Measurements from ENCODE around the gene NAXE.
"Not testable (repeated sequence)": the region's sequence is repeated elsewhere in the genome, so short reads cannot be mapped to it uniquely, and the experiment has no call there.

The NAXE gene

GRCh38 chr1:156593661-156593989, 2.0 kb downstream of the NAXE start:
- no peak for DNase-seq (ENCODE audit: low read depth in 3 of 3)

GRCh38 chr1:156594190-156594589, 2.6 kb downstream of the NAXE start:
- no peak for DNase-seq (ENCODE audit: low read depth in 3 of 3)

- no peak for DNase-seq (ENCODE audit: low read depth in 3 of 3)
Measured at GRCh38 chr1:156595016-156595415, 3.4 kb downstream of the NAXE start.

- no peak for DNase-seq (ENCODE audit: low read depth in 3 of 3)
Measured at GRCh38 chr1:156596426-156596825, 4.8 kb downstream of the NAXE start.

- no peak for DNase-seq (ENCODE audit: low read depth in 3 of 3)
Measured at GRCh38 chr1:156598125-156598524, 6.5 kb downstream of the NAXE start.

GRCh38 chr1:156598731-156599432, 7.3 kb downstream of the NAXE start:
- DNase-seq (ENCODE audit: low read depth in 3 of 3) = no peak

GRCh38 chr1:156599811-156600210, 8.2 kb downstream of the NAXE start:
- no peak for DNase-seq (ENCODE audit: low read depth in 3 of 3)

GRCh38 chr1:156600733-156601121, 9.2 kb downstream of the NAXE start:
- DNase-seq (ENCODE audit: low read depth in 3 of 3) = no peak

GRCh38 chr1:156601122-156601830, 9.7 kb downstream of the NAXE start, which contains the start of gene GPATCH4:
GPATCH4 (minus strand) TSS chr1:156601479.
- peak; percentile 47 to 71 (median 58) for DNase-seq (ENCODE audit: low read depth in 3 of 3)

GRCh38 chr1:156601892-156602291, 10.3 kb downstream of the NAXE start:
- no peak for DNase-seq (ENCODE audit: low read depth in 3 of 3)

- no peak for DNase-seq (ENCODE audit: low read depth in 3 of 3)
Measured at GRCh38 chr1:156602557-156602993, 11.0 kb downstream of the NAXE start.

- not testable (repeated sequence) for DNase-seq (ENCODE audit: low read depth in 3 of 3)
Measured at GRCh38 chr1:156607344-156607743, 15.8 kb downstream of the NAXE start.

- peak in 1 of 3 experiments; percentile 41 for DNase-seq (ENCODE audit: low read depth in 3 of 3)
Measured at GRCh38 chr1:156608036-156608674, 16.6 kb downstream of the NAXE start.

GRCh38 chr1:156608981-156609380, 17.4 kb downstream of the NAXE start:
- peak in 1 of 3 experiments; percentile 45 for DNase-seq (ENCODE audit: low read depth in 3 of 3)

- not testable (repeated sequence) for DNase-seq (ENCODE audit: low read depth in 3 of 3)
Measured at GRCh38 chr1:156610072-156610471, 18.5 kb downstream of the NAXE start.

- DNase-seq (ENCODE audit: low read depth in 3 of 3) = no peak
Measured at GRCh38 chr1:156612666-156613065, 21.1 kb downstream of the NAXE start.

- DNase-seq (ENCODE audit: low read depth in 3 of 3) = no peak
Measured at GRCh38 chr1:156615946-156616345, 24.4 kb downstream of the NAXE start.

- DNase-seq (ENCODE audit: low read depth in 3 of 3) = no peak
Measured at GRCh38 chr1:156616463-156616862, 24.9 kb downstream of the NAXE start.

- DNase-seq (ENCODE audit: low read depth in 3 of 3) = no peak
Measured at GRCh38 chr1:156618853-156619581, 27.4 kb downstream of the NAXE start, which contains the start of gene HAPLN2. HAPLN2 (plus strand) TSS chr1:156619415; CDS start chr1:156623491, 4,076 bp downstream.

- DNase-seq (ENCODE audit: low read depth in 3 of 3) = no peak
Measured at GRCh38 chr1:156619582-156619955, 28.0 kb downstream of the NAXE start.

GRCh38 chr1:156622581-156623297, 31.2 kb downstream of the NAXE start:
- DNase-seq (ENCODE audit: low read depth in 3 of 3) = no peak

All from stimulated activated CD4-positive, alpha-beta T cell treated with anti-CD3 and anti-CD28 coated beads, TNF-alpha, amount 100 ng/mL, for 4 hours (primary cell).